ENCODE data around the gene ERI3. TPM values are rescaled to one million over a fixed set of nuclear protein-coding genes. Genes with fewer than 3 reads are reported as not detected.
A peak's percentile ranks its signal among the peaks of the same experiment; 100 is the strongest.

The ERI3 gene
- total RNA-seq, 2 donors from 2014 or later = 38.0 to 40.4 TPM

- no peak for TF ChIP-seq CTCF (IDR thresholded peaks at IDR 0.05)
- Histone ChIP-seq H3K9me3 (no peaks in the 10 kb centered on the region), H3K27me3 (no peaks in the 10 kb centered on the region), H3K4me3 (no peak overlapping the region), H3K27ac (peak overlapping the region in 1 of 2 donors; percentile 52), H3K36me3 (no peaks in the 10 kb centered on the region), H3K4me1 (no peaks in the 10 kb centered on the region)
- no peak for DNase-seq (ENCODE audit: low spot score)
Measured at GRCh38 chr1:44347280-44347679, 7.8 kb downstream of the ERI3 start.

- Histone ChIP-seq H3K27me3 (no peaks in the 10 kb centered on the region), H3K9me3 (no peaks in the 10 kb centered on the region), H3K27ac (peak overlapping the region in 1 of 2 donors; percentile 52), H3K4me3 (no peak overlapping the region), H3K4me1 (no peaks in the 10 kb centered on the region), H3K36me3 (no peaks in the 10 kb centered on the region)
- no peak for TF ChIP-seq CTCF (IDR thresholded peaks at IDR 0.05)
- no peak for DNase-seq (ENCODE audit: low spot score)
Measured at GRCh38 chr1:44346878-44347277, 8.2 kb downstream of the ERI3 start.

GRCh38 chr1:44346184-44346583 is 8.9 kb downstream of the ERI3 start:
- no peaks in the 10 kb centered on the region for H3K9me3 ChIP-seq
- H3K4me1 ChIP-seq = no peaks in the 10 kb centered on the region
- no peak overlapping the region for H3K4me3 ChIP-seq
- H3K27ac ChIP-seq = no peak overlapping the region
- no peaks in the 10 kb centered on the region for H3K27me3 ChIP-seq
- no peaks in the 10 kb centered on the region for H3K36me3 ChIP-seq
- TF ChIP-seq CTCF (IDR thresholded peaks at IDR 0.05) = no peak
- DNase-seq (ENCODE audit: low spot score) = no peak

- Histone ChIP-seq H3K4me1 (no peaks in the 10 kb centered on the region), H3K4me3 (no peak overlapping the region)
Measured at GRCh38 chr1:44345187-44345775, 9.8 kb downstream of the ERI3 start.

GRCh38 chr1:44339731-44340130 is 15.3 kb downstream of the ERI3 start:
- Histone ChIP-seq H3K4me1 (no peaks in the 10 kb centered on the region), H3K27ac (no peak overlapping the region), H3K9me3 (no peaks in the 10 kb centered on the region), H3K36me3 (peaks cover 39% of the 10 kb centered on the region), H3K27me3 (no peaks in the 10 kb centered on the region), H3K4me3 (no peak overlapping the region)
- TF ChIP-seq CTCF (IDR thresholded peaks at IDR 0.05) = no peak
- no peak for DNase-seq (ENCODE audit: low spot score)

More at GRCh38 chr1:44345187-44345775, 9.8 kb downstream of the ERI3 start:
- no peak for DNase-seq (ENCODE audit: low spot score)
- H3K9me3 ChIP-seq = no peaks in the 10 kb centered on the region
- TF ChIP-seq CTCF (IDR thresholded peaks at IDR 0.05) = no peak
- no peaks in the 10 kb centered on the region for H3K36me3 ChIP-seq
- no peaks in the 10 kb centered on the region for H3K27me3 ChIP-seq
- no peak overlapping the region for H3K27ac ChIP-seq

GRCh38 chr1:44338136-44338535 is 16.9 kb downstream of the ERI3 start:
- no peaks in the 10 kb centered on the region for H3K4me1 ChIP-seq
- no peaks in the 10 kb centered on the region for H3K9me3 ChIP-seq
- DNase-seq (ENCODE audit: low spot score) = no peak
- TF ChIP-seq CTCF (IDR thresholded peaks at IDR 0.05) = no peak
- H3K4me3 ChIP-seq = no peak overlapping the region
- H3K27ac ChIP-seq = no peak overlapping the region
- H3K36me3 ChIP-seq = peaks cover 55% of the 10 kb centered on the region
- no peaks in the 10 kb centered on the region for H3K27me3 ChIP-seq

Data from right atrium auricular region (tissue), 2 donors.